Measurements from ENCODE around the gene MYT1.

Gene MYT1

GRCh38 chr20:64188682-64189529 lies 24.7 kb downstream of the MYT1 start:
- in situ Hi-C loops (cut with MboI; ENCODE audit: low sequenced_read_pairs) = no loop called here

GRCh38 chr20:64189530-64189966 lies 25.3 kb downstream of the MYT1 start:
- in situ Hi-C loops (cut with MboI; ENCODE audit: low sequenced_read_pairs) = no loop called here

GRCh38 chr20:64189986-64190385 lies 25.7 kb downstream of the MYT1 start:
- in situ Hi-C loops (cut with MboI; ENCODE audit: low sequenced_read_pairs) = no loop called here

GRCh38 chr20:64191002-64191401 lies 26.8 kb downstream of the MYT1 start:
- in situ Hi-C loops (cut with MboI; ENCODE audit: low sequenced_read_pairs) = no loop called here

- in situ Hi-C loops (cut with MboI; ENCODE audit: low sequenced_read_pairs) = no loop called here
Measured at GRCh38 chr20:64192406-64192805, 28.2 kb downstream of the MYT1 start.

- in situ Hi-C loops (cut with MboI; ENCODE audit: low sequenced_read_pairs) = no loop called here
Measured at GRCh38 chr20:64193058-64193457, 28.8 kb downstream of the MYT1 start.

GRCh38 chr20:64194269-64194668 lies 30.0 kb downstream of the MYT1 start:
- in situ Hi-C loops (cut with MboI; ENCODE audit: low sequenced_read_pairs) = no loop called here

GRCh38 chr20:64196309-64196708 lies 32.1 kb downstream of the MYT1 start:
- in situ Hi-C loops (cut with MboI; ENCODE audit: low sequenced_read_pairs) = no loop called here

GRCh38 chr20:64196847-64197306 lies 32.6 kb downstream of the MYT1 start:
- in situ Hi-C loops (cut with MboI; ENCODE audit: low sequenced_read_pairs) = no loop called here

GRCh38 chr20:64198347-64198746 lies 34.1 kb downstream of the MYT1 start:
- in situ Hi-C loops (cut with MboI; ENCODE audit: low sequenced_read_pairs) = no loop called here

GRCh38 chr20:64199395-64199794 lies 35.1 kb downstream of the MYT1 start:
- in situ Hi-C loops (cut with MboI; ENCODE audit: low sequenced_read_pairs) = no loop called here

GRCh38 chr20:64200740-64201139 lies 36.5 kb downstream of the MYT1 start:
- in situ Hi-C loops (cut with MboI; ENCODE audit: low sequenced_read_pairs) = no loop called here

- in situ Hi-C loops (cut with MboI; ENCODE audit: low sequenced_read_pairs) = no loop called here
Measured at GRCh38 chr20:64201653-64202052, 37.4 kb downstream of the MYT1 start.

GRCh38 chr20:64203037-64203777 lies 39.0 kb downstream of the MYT1 start:
- in situ Hi-C loops (cut with MboI; ENCODE audit: low sequenced_read_pairs) = no loop called here

GRCh38 chr20:64205611-64206026 lies 41.4 kb downstream of the MYT1 start:
- in situ Hi-C loops (cut with MboI; ENCODE audit: low sequenced_read_pairs) = no loop called here

- in situ Hi-C loops (cut with MboI; ENCODE audit: low sequenced_read_pairs) = no loop called here
Measured at GRCh38 chr20:64206614-64207013, 42.4 kb downstream of the MYT1 start.

GRCh38 chr20:64207641-64208590 lies 43.7 kb downstream of the MYT1 start:
- in situ Hi-C loops (cut with MboI; ENCODE audit: low sequenced_read_pairs) = no loop called here

- in situ Hi-C loops (cut with MboI; ENCODE audit: low sequenced_read_pairs) = no loop called here
Measured at GRCh38 chr20:64209148-64209547, 44.9 kb downstream of the MYT1 start.

- in situ Hi-C loops (cut with MboI; ENCODE audit: low sequenced_read_pairs) = no loop called here
Measured at GRCh38 chr20:64210656-64211369, 46.6 kb downstream of the MYT1 start.

Data from HL-60/S4 treated with phorbol 12-myristate 13-acetate at 8.2 ng/mL for 4 days and 3 days (cell line).